GM12865 (cell line): ENCODE results near the gene CD63.

Source experiments
- DNase-seq: peaks from one replicate; pipeline ENCODE4 v3.0.0; 2010; ENCODE audit warnings: low read depth
- H3K4me3 ChIP-seq: 2 replicates; pipeline ENCODE4 v1.5.1; 2011; ENCODE audit warnings: mild to moderate bottlenecking, low read depth, low read length, control low read depth
- CTCF ChIP-seq: IDR thresholded peaks from 2 replicates; pipeline ENCODE4 v1.5.1; 2011; ENCODE audit warnings: low read length, control low read depth, low read depth, inconsistent platforms; ENCODE audit not compliant: insufficient read depth; ENCODE audit errors: missing control alignments

The CD63 gene

DNA sequence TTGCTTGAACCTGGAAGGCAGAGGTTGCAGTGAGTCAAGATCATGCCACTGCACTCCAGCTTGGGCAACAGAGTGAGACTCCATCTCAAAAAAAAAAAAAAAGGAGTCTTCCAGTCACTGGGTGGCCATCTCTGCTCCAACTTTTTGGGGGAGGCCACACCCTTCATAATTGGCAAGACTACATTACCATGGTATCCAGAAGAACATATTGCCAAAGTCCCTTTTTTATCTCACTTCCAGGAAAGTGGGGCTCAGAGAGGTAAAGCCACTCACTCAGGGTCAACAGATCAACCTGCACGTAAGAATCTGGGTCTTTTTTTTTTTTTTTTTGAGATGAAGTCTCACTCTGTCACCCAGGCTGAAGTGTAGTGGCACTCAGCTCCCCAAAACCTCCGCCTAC is 5.0 kb upstream of the CD63 start:
- no peak for TF ChIP-seq CTCF
- H3K4me3 ChIP-seq, result no peak overlapping the region
- no peak for DNase-seq

GRCh38 chr12:55733021-55733555 is 4.3 kb upstream of the CD63 start:
- no peak for TF ChIP-seq CTCF
- no peak overlapping the region for H3K4me3 ChIP-seq
- no peak for DNase-seq

DNA sequence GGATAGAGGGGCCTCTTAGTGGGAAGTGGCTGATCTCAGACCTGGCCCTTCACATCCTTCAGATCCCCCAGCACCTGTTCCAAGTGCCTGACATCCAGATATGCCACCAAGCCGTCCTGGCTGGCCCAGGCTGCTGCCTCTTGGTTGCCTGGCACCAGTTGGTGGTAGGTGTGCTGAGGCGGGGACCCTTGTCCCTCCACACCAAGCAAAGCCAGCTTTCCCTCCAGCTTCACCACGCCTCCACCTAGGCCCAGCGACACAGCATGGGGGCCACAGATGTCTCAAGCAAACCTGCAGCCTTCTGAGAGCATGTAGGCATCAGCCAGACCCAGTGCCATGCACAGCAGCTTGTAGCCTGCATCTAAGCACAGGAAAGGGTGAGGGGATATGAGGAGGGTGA is 3.5 kb upstream of the CD63 start:
- TF ChIP-seq CTCF, result no peak
- no peak overlapping the region for H3K4me3 ChIP-seq
- DNase-seq, result no peak

GRCh38 chr12:55729819-55730818 is 1.3 kb upstream of the CD63 start:
- peak; percentile 70 for DNase-seq
- H3K4me3 ChIP-seq, result peak overlapping the region; percentile 77
- no peak for TF ChIP-seq CTCF

GRCh38 chr12:55728186-55728938 is 447 bp downstream of the CD63 start:
- H3K4me3 ChIP-seq, result peak overlapping the region; percentile 77
- TF ChIP-seq CTCF, result no peak
- peak; percentile 32 for DNase-seq

DNA sequence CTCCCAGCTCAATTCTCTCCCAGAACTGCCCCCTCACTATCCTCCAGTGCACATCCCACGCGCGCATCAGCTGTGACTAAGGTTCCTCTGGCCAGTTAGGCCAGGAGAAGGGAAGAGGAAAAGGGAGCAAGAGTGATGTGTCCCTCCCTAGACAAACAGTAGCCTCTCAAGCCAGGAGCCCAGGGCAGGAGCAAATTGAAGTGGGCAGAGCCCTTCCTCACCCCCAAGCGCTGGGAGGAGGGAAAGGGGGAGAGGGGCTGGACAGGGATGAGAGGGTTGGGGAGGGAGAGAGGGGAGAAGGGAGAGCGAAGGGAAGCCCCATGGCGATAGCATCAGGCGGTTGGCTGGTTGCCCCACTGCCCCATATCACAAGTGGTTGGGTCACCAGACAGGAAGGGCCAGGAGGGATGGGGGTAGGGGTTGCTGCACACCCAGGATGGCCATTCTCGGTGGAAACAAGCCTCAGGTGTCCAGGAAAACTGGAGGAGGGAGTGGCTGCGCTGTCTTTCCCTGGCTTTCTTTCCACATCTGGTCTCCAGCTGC is 1.1 kb downstream of the CD63 start:
- no peak for TF ChIP-seq CTCF
- H3K4me3 ChIP-seq, result peak overlapping the region; percentile 77
- DNase-seq, result no peak
